Measurements from ENCODE around the gene LRRTM1. TPM values are rescaled to one million over a fixed set of nuclear protein-coding genes. Genes with fewer than 3 reads are reported as not detected.

Gene LRRTM1
- total RNA-seq, 2 donors from 2014 or later = 3.3 to 11.3 TPM

- no peak overlapping the region for H3K9ac ChIP-seq (ENCODE audit: extremely low read depth, low read length, poor library complexity, severe bottlenecking)
- no peak for DNase-seq
- H3K4me3 ChIP-seq (ENCODE audit: low read length) = no peak overlapping the region
- H3K27me3 ChIP-seq (ENCODE audit: control insufficient read depth, insufficient read depth, low read length, poor library complexity, severe bottlenecking) = peaks cover 3% of the 10 kb centered on the region
- 89 to 100% methylated on average over 3 to 5 of the region's 5 CpGs for WGBS, 2 experiments (ENCODE audit: insufficient coverage in 1 of 2, insufficient read length in 1 of 2)
- Mint-ChIP-seq H3K27ac (no peak overlapping the region), H3K4me1 (peaks cover 62% of the 10 kb centered on the region), H3K9me3 (no peaks in the 10 kb centered on the region), H3K27me3 (ENCODE audit: insufficient read depth) (peaks cover 2% of the 10 kb centered on the region), H3K36me3 (ENCODE audit: low read depth) (no peaks in the 10 kb centered on the region), H3K4me3 (no peak overlapping the region)
- H3K36me3 ChIP-seq (ENCODE audit: control insufficient read depth, insufficient read depth, low read length) = no peaks in the 10 kb centered on the region
- peaks cover 11% of the 10 kb centered on the region for H3K4me1 ChIP-seq (ENCODE audit: control insufficient read depth, insufficient read depth, low read length)
- no peaks in the 10 kb centered on the region for H3K9me3 ChIP-seq (ENCODE audit: control insufficient read depth, low read length)
- H3K27ac ChIP-seq (ENCODE audit: low read depth, low read length) = no peak overlapping the region
- TF ChIP-seq, protein P1, sequence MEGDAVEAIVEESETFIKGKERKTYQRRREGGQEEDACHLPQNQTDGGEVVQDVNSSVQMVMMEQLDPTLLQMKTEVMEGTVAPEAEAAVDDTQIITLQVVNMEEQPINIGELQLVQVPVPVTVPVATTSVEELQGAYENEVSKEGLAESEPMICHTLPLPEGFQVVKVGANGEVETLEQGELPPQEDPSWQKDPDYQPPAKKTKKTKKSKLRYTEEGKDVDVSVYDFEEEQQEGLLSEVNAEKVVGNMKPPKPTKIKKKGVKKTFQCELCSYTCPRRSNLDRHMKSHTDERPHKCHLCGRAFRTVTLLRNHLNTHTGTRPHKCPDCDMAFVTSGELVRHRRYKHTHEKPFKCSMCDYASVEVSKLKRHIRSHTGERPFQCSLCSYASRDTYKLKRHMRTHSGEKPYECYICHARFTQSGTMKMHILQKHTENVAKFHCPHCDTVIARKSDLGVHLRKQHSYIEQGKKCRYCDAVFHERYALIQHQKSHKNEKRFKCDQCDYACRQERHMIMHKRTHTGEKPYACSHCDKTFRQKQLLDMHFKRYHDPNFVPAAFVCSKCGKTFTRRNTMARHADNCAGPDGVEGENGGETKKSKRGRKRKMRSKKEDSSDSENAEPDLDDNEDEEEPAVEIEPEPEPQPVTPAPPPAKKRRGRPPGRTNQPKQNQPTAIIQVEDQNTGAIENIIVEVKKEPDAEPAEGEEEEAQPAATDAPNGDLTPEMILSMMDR (conservative IDR thresholded peaks at IDR 0.05) = no peak
These were observed 24.9 kb upstream of the LRRTM1 start for GRCh38 chr2:80329491-80329890.

DNA sequence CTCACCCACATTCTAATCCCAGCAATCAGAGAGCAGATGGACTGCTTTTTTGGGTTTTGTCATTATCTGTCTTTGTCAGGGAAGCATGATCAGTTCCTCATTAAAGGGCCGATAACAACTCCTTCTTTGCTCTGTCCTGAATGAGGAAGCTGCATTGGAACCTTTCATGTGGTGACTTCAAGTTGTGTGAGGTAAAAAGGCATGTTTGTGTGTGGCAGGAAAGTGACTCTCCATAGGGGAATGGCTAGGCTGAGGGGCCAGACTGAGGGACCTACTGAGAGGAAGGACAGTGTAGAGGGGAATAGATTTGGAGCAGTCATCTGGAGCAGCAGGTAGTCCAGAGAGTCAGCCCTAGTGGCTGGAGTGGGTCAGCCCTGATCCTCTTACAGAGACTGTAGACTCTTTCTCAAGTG is 23.6 kb upstream of the LRRTM1 start:
- Histone ChIP-seq H3K36me3 (ENCODE audit: control insufficient read depth, insufficient read depth, low read length) (no peaks in the 10 kb centered on the region), H3K4me3 (ENCODE audit: low read length) (no peak overlapping the region), H3K27me3 (ENCODE audit: control insufficient read depth, insufficient read depth, low read length, poor library complexity, severe bottlenecking) (peaks cover 12% of the 10 kb centered on the region), H3K27ac (ENCODE audit: low read depth, low read length) (no peak overlapping the region), H3K9me3 (ENCODE audit: control insufficient read depth, low read length) (no peaks in the 10 kb centered on the region), H3K4me1 (ENCODE audit: control insufficient read depth, insufficient read depth, low read length) (peaks cover 13% of the 10 kb centered on the region), H3K9ac (ENCODE audit: extremely low read depth, low read length, poor library complexity, severe bottlenecking) (no peak overlapping the region)
- Mint-ChIP-seq H3K27ac (peak overlapping the region; percentile 86), H3K36me3 (ENCODE audit: low read depth) (no peaks in the 10 kb centered on the region), H3K9me3 (no peaks in the 10 kb centered on the region), H3K27me3 (ENCODE audit: insufficient read depth) (peaks cover 2% of the 10 kb centered on the region), H3K4me1 (peaks cover 61% of the 10 kb centered on the region), H3K4me3 (no peak overlapping the region)
- peak; percentile 67 for DNase-seq
- WGBS, 2 experiments (ENCODE audit: insufficient coverage in 1 of 2, insufficient read length in 1 of 2) = 81 to 83% methylated on average over 1 of the region's 1 CpG
- TF ChIP-seq, protein P1 (conservative IDR thresholded peaks at IDR 0.05) = peak; percentile 68

DNA sequence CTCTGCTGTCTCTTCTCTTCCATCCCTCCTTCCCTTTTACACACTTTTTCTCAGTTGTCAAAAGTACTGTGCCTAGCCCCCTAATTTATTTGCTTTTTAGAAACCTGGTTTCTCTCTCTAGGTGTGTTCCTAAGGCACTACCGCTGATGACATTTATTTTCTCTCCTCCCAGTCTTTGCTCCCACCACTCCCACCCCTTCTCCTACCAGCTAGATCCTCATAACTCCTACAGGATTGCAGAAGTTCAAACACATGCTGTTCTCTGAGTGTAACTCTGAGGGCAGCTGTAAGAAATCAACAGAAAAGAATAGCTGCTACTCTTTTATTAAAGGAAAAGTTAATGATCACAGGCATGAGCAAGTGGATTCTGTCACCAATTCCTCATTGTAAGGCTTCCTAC is 22.3 kb upstream of the LRRTM1 start:
- no peaks in the 10 kb centered on the region for H3K36me3 ChIP-seq (ENCODE audit: control insufficient read depth, insufficient read depth, low read length)
- H3K27ac ChIP-seq (ENCODE audit: low read depth, low read length) = no peak overlapping the region
- Mint-ChIP-seq H3K36me3 (ENCODE audit: low read depth) (no peaks in the 10 kb centered on the region), H3K27ac (peak overlapping the region; percentile 34), H3K27me3 (ENCODE audit: insufficient read depth) (peaks cover 5% of the 10 kb centered on the region), H3K4me1 (peaks cover 54% of the 10 kb centered on the region), H3K9me3 (no peaks in the 10 kb centered on the region), H3K4me3 (no peak overlapping the region)
- peaks cover 18% of the 10 kb centered on the region for H3K27me3 ChIP-seq (ENCODE audit: control insufficient read depth, insufficient read depth, low read length, poor library complexity, severe bottlenecking)
- 80% methylated on average over 1 of the region's 1 CpG; no CpG with 5 or more reads in 1 of the 2 experiments for WGBS, 2 experiments (ENCODE audit: insufficient coverage in 1 of 2, insufficient read length in 1 of 2)
- DNase-seq = no peak
- H3K4me1 ChIP-seq (ENCODE audit: control insufficient read depth, insufficient read depth, low read length) = peaks cover 13% of the 10 kb centered on the region
- TF ChIP-seq, protein P1 (conservative IDR thresholded peaks at IDR 0.05) = no peak
- H3K4me3 ChIP-seq (ENCODE audit: low read length) = peak overlapping the region; percentile 8
- no peaks in the 10 kb centered on the region for H3K9me3 ChIP-seq (ENCODE audit: control insufficient read depth, low read length)
- H3K9ac ChIP-seq (ENCODE audit: extremely low read depth, low read length, poor library complexity, severe bottlenecking) = no peak overlapping the region
